Measurements from ENCODE around the gene KRTAP5-3. TPM values are rescaled to one million over a fixed set of nuclear protein-coding genes. Genes with fewer than 3 reads are reported as not detected.
A peak's percentile ranks its signal among the peaks of the same experiment; 100 is the strongest.

KRTAP5-3 gene
- total and polyA plus RNA-seq, 9 of the 15 experiments (the other 6 are each of a cell fraction or from before 2014, with no cell fraction given) = not detected

GRCh38 chr11:1571760-1572196 is 36.5 kb downstream of the KRTAP5-3 start:
- H3K36me3 ChIP-seq (ENCODE audit: control insufficient read depth, insufficient read depth, low read length) = no peaks in the 10 kb centered on the region
- H4K20me1 ChIP-seq (replicated peaks; ENCODE audit: control insufficient read depth, insufficient read depth, low read length) = peaks cover 36% of the 10 kb centered on the region
- BruUV-seq (replicated peaks) = no TSS peak
- peaks cover 0 to 18% of the 10 kb centered on the region in 2 experiments; a peak in 3 of 5 replicates for H3K27me3 ChIP-seq (ENCODE audit: control insufficient read depth in 2 of 2, insufficient read depth in 2 of 2, low read length in 2 of 2)
- under 1% methylated on average over 16 of the region's 91 CpGs for WGBS (ENCODE audit: insufficient coverage, low coverage, missing lambda C conversion rate)
- ATAC-seq (no peak), FAIRE-seq (no peak), DNase-seq (ENCODE audit: extremely low read depth in 1 of 4, low spot score in 3 of 4) (no peak)
- no peaks in the 10 kb centered on the region for H3K9me3 ChIP-seq (replicated peaks; ENCODE audit: control insufficient read depth, insufficient read depth, low read depth, low read length)
- H3K27ac ChIP-seq (ENCODE audit: extremely low read depth, low read depth, low read length) = no peak overlapping the region
- H3K79me2 ChIP-seq (ENCODE audit: control insufficient read depth, insufficient read depth, low read length) = no peaks in the 10 kb centered on the region
- no peak overlapping the region for H2AFZ ChIP-seq (ENCODE audit: low read depth, low read length)
- peaks cover 0 to 46% of the 10 kb centered on the region in 2 experiments; a peak in 3 of 5 replicates for H3K4me1 ChIP-seq (replicated peaks in 1 of 2; ENCODE audit: control insufficient read depth in 2 of 2, insufficient read depth in 2 of 2, low read length in 2 of 2)
- no peak for TF ChIP-seq TRIM25 (IDR thresholded peaks at IDR 0.05; ENCODE audit: borderline replicate concordance)
- TF ChIP-seq ZNF644 (tag; IDR thresholded peaks at IDR 0.05; ENCODE audit: low read depth) = 0 out of 2 replicates have a peak, but pooled peaks have one; percentile 48
- TF ChIP-seq ZNF740 (CRISPR knock-in tag; IDR thresholded peaks at IDR 0.05) = no peak
- TF ChIP-seq ZNF740 (tag; IDR thresholded peaks at IDR 0.05) = 0 out of 4 replicates have a peak, but pooled peaks of 1 of the 2 experiments have one; percentile 2
- no peak for TF ChIP-seq GABPB2 (CRISPR knock-in tag; conservative IDR thresholded peaks at IDR 0.05)
- CTCF ChIA-PET (ENCODE audit: low intra/inter-chr PET ratio) = interaction anchor here (0.7 kb wide), 1 partner anchor 370 kb away, joined by 4 read pairs; no protein-coding TSS in a partner anchor
- H3K9ac ChIP-seq (ENCODE audit: insufficient read depth in 1 of 2, low read depth in 2 of 2, low read length in 2 of 2) = peak overlapping the region; percentile 34 to 74; a peak in 3 of 4 replicates
- POLR2A ChIA-PET = interaction anchor here (0.7 to 1.0 kb wide), 2 partner anchors 21 to 291 kb away, joined by 3 read pairs; no protein-coding TSS in a partner anchor
- peaks cover 3% of the 10 kb centered on the region for H3K9me1 ChIP-seq (ENCODE audit: control insufficient read depth, insufficient read depth, low read length)
- H3K4me3 ChIP-seq = peak overlapping the region; percentile 28
- in situ Hi-C loops (cut with MboI) = no loop called here
- intact Hi-C loops (cut with micrococcal nuclease) = loop anchor here (5.0 to 10.0 kb wide), 3 partner anchors 117 to 457 kb away; no protein-coding TSS in a partner anchor
- H3K4me2 ChIP-seq (ENCODE audit: insufficient read depth, low read length) = no peak overlapping the region

Data from K562 (cell line).